HepG2 (cell line): ENCODE measurements around the gene CSNK1D. TPM values are rescaled to one million over a fixed set of nuclear protein-coding genes. Genes with fewer than 3 reads are reported as not detected.

Experiments used
- ATAC-seq: fragments of 200-7000 bp; cut with Tn5 transposase; 3 replicates; pipeline ENCODE4 v1.9.1; 2020; ENCODE audit warnings: mild to moderate bottlenecking, moderate library complexity
- BruUV-seq: library from RNA; stranded (reverse); fragments of 400-500 nt; replicated peaks from 2 replicates; lab custom pipeline; 2021; lab: Mats Ljungman, UMichigan
- CTCF ChIA-PET: fragments of 300-600 bp; formaldehyde crosslinking; extraction: SDS; loops from one replicate; lab custom pipeline; 2021; ENCODE audit warnings: low total read pairs, inconsistent platforms, low intra/inter-chr PET ratio; lab: Yijun Ruan, JAX
- POLR2A ChIA-PET: fragments of 350-600 bp; sonication (Branson Sonifier 250); formaldehyde crosslinking; loops from one replicate; lab custom pipeline; 2020; ENCODE audit warnings: antibody characterized with exemption, inconsistent platforms; lab: Yijun Ruan, JAX
- DNase-seq: peaks from one replicate; pipeline ENCODE4 v3.0.0-alpha.2; 2015; ENCODE audit warnings: low spot score
- FAIRE-seq: peaks from 3 replicates; lab custom pipeline; 2011; peaks lifted over from hg19 to GRCh38; lab: Jason Lieb, UNC
- H2AFZ ChIP-seq: one replicate; pipeline ENCODE4 v1.6.1; 2011; ENCODE audit warnings: low read length, inconsistent platforms
- H3K27ac ChIP-seq: fragments of 300-600 bp; 3 replicates; pipeline ENCODE4 v1.8.0; 2011; ENCODE audit warnings: mixed run types, mild to moderate bottlenecking, mixed read lengths, low read length, inconsistent platforms; ENCODE audit not compliant: insufficient read depth; ENCODE audit errors: extremely low read length
- H3K27me3 ChIP-seq, 2 experiments: fragments of 200-600 bp in 1 of 2; 2 replicates in 1 of 2; 3 replicates in 1 of 2; pipeline versions ENCODE4 v1.6.0 to v1.8.0; 2011; ENCODE audit warnings: low read length in 2 of 2, mild to moderate bottlenecking in 2 of 2, moderate library complexity in 2 of 2, inconsistent platforms in 1 of 2; ENCODE audit not compliant: insufficient read depth in 2 of 2, control insufficient read depth in 1 of 2
- H3K36me3 ChIP-seq, 2 experiments: fragments of 200-600 bp in 1 of 2; replicated peaks in 1 of 2; 2 replicates in 1 of 2; 3 replicates in 1 of 2; pipeline versions ENCODE4 v1.5.1 to v1.8.0; 2011; ENCODE audit warnings: low read length in 2 of 2, inconsistent platforms in 1 of 2; ENCODE audit not compliant: insufficient read depth in 2 of 2, control insufficient read depth in 1 of 2
- H3K4me1 ChIP-seq: 2 replicates; pipeline ENCODE4 v1.5.1; 2012; ENCODE audit warnings: low read length, inconsistent platforms; ENCODE audit not compliant: insufficient read depth
- H3K4me2 ChIP-seq: 2 replicates; pipeline ENCODE4 v1.6.0; 2011; ENCODE audit warnings: low read depth, low read length, inconsistent platforms
- H3K4me3 ChIP-seq, 3 experiments: fragments of 200-600 bp in 1 of 3; sonication (generic), shearing (Covaris generic) in 1 of 3; replicated peaks in 1 of 3; 2 replicates each; pipeline ENCODE4 v1.5.1; 2011 to 2016; ENCODE audit warnings: low read length in 3 of 3, inconsistent platforms in 2 of 3, low read depth in 2 of 3, mild to moderate bottlenecking in 2 of 3, control low read depth in 1 of 3, mixed read lengths in 1 of 3; ENCODE audit not compliant: insufficient read depth in 1 of 3
- H3K79me2 ChIP-seq: one replicate; pipeline ENCODE4 v1.6.1; 2011; ENCODE audit warnings: low read length, inconsistent platforms; ENCODE audit not compliant: insufficient read depth
- H3K9ac ChIP-seq: 2 replicates; pipeline ENCODE4 v1.6.0; 2011; ENCODE audit warnings: mild to moderate bottlenecking, low read depth, low read length, inconsistent platforms; ENCODE audit not compliant: insufficient read depth
- H3K9me3 ChIP-seq: 2 replicates; pipeline ENCODE4 v1.5.1; 2012; ENCODE audit warnings: mild to moderate bottlenecking, low read length
- H4K20me1 ChIP-seq: 2 replicates; pipeline ENCODE4 v1.6.0; 2011; ENCODE audit warnings: inconsistent platforms, mild to moderate bottlenecking, low read length, moderate library complexity; ENCODE audit not compliant: insufficient read depth
- BCL6 ChIP-seq: IDR thresholded peaks from 2 replicates; pipeline ENCODE4 v1.6.1; 2016; ENCODE audit warnings: missing genetic modification reagents, missing compliant biosample characterization
- CAMTA2 ChIP-seq: sonication (generic); formaldehyde crosslinking; IDR thresholded peaks from 2 replicates; pipeline ENCODE4 v1.4.0; 2020; ENCODE audit warnings: mild to moderate bottlenecking, missing genetic modification reagents, borderline replicate concordance
- MBD4 ChIP-seq: IDR thresholded peaks from 2 replicates; pipeline ENCODE4 v1.6.1; 2012; ENCODE audit warnings: low read length, inconsistent platforms, borderline replicate concordance
- MIER2 ChIP-seq: IDR thresholded peaks from 2 replicates; pipeline ENCODE4 v1.6.1; 2016; ENCODE audit warnings: missing biosample characterization, missing genetic modification reagents
- NFYC ChIP-seq: IDR thresholded peaks from 2 replicates; pipeline ENCODE4 v1.6.1; 2016; ENCODE audit warnings: missing genetic modification reagents, missing compliant biosample characterization
- TCF12 ChIP-seq, 2 experiments: fragments of 450-650 bp in 1 of 2; sonication (generic) in 1 of 2; formaldehyde crosslinking in 1 of 2; IDR thresholded peaks; 2 replicates each; pipeline versions ENCODE4 v1.6.1 to v1.8.0; 2017 to 2022; ENCODE audit warnings: antibody characterized with exemption in 1 of 2, mild to moderate bottlenecking in 1 of 2, missing genetic modification reagents in 1 of 2, moderate library complexity in 1 of 2
- ZFP36 ChIP-seq: fragments of 150-350 bp; IDR thresholded peaks from 2 replicates; pipeline ENCODE4 v1.6.1; 2018; ENCODE audit warnings: borderline replicate concordance, low read length, low read depth; ENCODE audit not compliant: partially characterized antibody
- ZNF30 ChIP-seq: sonication (generic); formaldehyde crosslinking; IDR thresholded peaks from 2 replicates; pipeline ENCODE4 v1.5.0; 2020; ENCODE audit warnings: mild to moderate bottlenecking, missing genetic modification reagents
- ZNF878 ChIP-seq: sonication (generic); formaldehyde crosslinking; IDR thresholded peaks from 2 replicates; pipeline ENCODE4 v1.8.1; 2023; ENCODE audit warnings: mild to moderate bottlenecking, missing genetic modification reagents, moderate library complexity
- ZSCAN31 ChIP-seq: sonication (generic); formaldehyde crosslinking; IDR thresholded peaks from 2 replicates; pipeline ENCODE4 v1.5.0; 2020; ENCODE audit warnings: low read depth, mild to moderate bottlenecking, missing genetic modification reagents
- WGBS: methylation state at CpG from one replicate; pipeline ENCODE4 v1.1.6; 2017; ENCODE audit warnings: low lambda C conversion rate; 5-methylcytosine and 5-hydroxymethylcytosine counted together
- in situ Hi-C: cut with HindIII; loops from 2 replicates; pipeline ENCODE4 v1.10.0; 2017; ENCODE audit warnings: low pct_unique_long_range_greater_than_20kb; ENCODE audit not compliant: extremely low pct_ligation_motif_present
- intact Hi-C: fragments of 100-400 bp; cut with micrococcal nuclease; formaldehyde crosslinking; loops from one replicate; pipeline ENCODE4 v1.10.0; 2022; ENCODE audit not compliant: unreplicated experiment
- polyA plus RNA-seq, 8 experiments: library from polyadenylated mRNA; depleted of rRNA in 3 of 8; stranded (reverse) in 7 of 8; unstranded in 1 of 8; fragments of >200 nt; fragmentation: Illumina TruSeq in 4 of 8; extraction: Trizol in 4 of 8; gene quantifications; 2 replicates each; pipeline versions ENCODE4 v1.2.1 to v1.2.3, GENCODE V29; 2011 to 2016; ENCODE audit warnings: low read depth in 4 of 8, missing spikeins in 1 of 8, mixed read lengths in 1 of 8; ENCODE audit not compliant: insufficient read depth in 1 of 8
- total RNA-seq, 5 experiments: library from RNA; depleted of rRNA; stranded (reverse); fragments of >200 nt; fragmentation: Illumina TruSeq; extraction: Trizol; gene quantifications; 2 replicates each; pipeline ENCODE4 v1.2.3, GENCODE V29; 2016; ENCODE audit warnings: low read depth in 1 of 5
- TF ChIP-seq, protein P1 (sequence below): sonication (generic); formaldehyde crosslinking; IDR thresholded peaks from one replicate; pipeline ENCODE4 v1.5.1; 2020; ENCODE audit warnings: mild to moderate bottlenecking, missing genetic modification reagents; ENCODE audit errors: not compliant biosample characterization
- TF ChIP-seq, protein P2 (sequence below): sonication (generic); formaldehyde crosslinking; IDR thresholded peaks from 2 replicates; pipeline ENCODE4 v1.8.0; 2023; ENCODE audit warnings: mild to moderate bottlenecking, missing genetic modification reagents

Gene CSNK1D
- total and polyA plus RNA-seq, 2 of the 13 experiments (the other 11 are each of a cell fraction or from before 2014, with no cell fraction given) = 31.5 to 128 TPM

DNA sequence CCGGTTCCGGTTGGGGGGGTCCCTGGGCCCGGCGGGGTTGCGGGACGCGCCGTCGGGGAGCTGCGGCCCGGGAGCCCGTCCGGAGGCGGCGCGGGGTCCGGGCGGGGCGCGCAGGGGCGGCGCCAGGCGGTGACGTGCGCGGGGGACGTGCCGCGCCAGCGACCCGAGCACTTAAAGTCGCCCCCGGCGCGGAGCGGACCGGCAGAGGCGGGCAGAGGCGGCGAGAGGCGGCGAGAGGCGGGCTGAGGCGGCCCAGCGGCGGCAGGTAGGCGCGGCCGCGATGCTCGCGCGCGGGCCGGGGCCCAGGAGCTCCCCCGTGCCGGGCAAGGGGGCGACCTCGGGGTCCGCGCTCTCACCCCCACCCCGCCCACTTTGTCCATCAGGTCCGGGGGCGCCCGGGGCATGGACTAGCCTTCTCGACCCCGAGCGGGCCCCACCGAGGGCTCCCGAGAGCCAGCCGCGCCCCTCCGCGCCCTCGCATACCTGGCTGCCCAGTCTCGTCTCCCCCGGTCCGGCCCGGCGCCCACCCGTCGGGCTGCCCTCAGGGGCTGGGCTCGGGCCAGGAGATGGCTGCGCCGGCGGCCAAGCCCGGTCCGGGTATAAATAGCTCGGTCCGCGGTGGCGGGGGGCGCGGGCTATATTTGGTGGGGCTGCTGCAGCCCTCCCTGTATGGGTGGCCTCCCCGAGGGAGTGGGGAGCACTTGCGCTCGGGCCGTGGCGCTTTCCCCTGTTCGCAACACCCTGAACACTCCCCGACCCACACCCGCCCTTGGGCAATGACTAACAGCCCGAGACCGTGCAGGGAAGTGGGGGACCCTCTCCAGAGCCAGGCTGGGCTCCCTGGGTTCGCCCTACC lies 44.4 kb downstream of the CSNK1D start, which contains the start of gene SLC16A3 (continued):
- TF ChIP-seq MBD4 (no peak), ZNF878 (CRISPR knock-in tag) (no peak), ZFP36 (no peak), CAMTA2 (CRISPR knock-in tag) (no peak), NFYC (no peak), MIER2 (CRISPR knock-in tag) (no peak), BCL6 (CRISPR knock-in tag) (no peak), TCF12 (IDR thresholded peaks at IDR 0.05) (no peak), TCF12 (CRISPR knock-in tag; IDR thresholded peaks at IDR 0.05) (no peak; the same call in 1 of the 2 replicates), ZSCAN31 (CRISPR knock-in tag) (no peak)
- TF ChIP-seq, all 625 proteins: peak for 154

DNA sequence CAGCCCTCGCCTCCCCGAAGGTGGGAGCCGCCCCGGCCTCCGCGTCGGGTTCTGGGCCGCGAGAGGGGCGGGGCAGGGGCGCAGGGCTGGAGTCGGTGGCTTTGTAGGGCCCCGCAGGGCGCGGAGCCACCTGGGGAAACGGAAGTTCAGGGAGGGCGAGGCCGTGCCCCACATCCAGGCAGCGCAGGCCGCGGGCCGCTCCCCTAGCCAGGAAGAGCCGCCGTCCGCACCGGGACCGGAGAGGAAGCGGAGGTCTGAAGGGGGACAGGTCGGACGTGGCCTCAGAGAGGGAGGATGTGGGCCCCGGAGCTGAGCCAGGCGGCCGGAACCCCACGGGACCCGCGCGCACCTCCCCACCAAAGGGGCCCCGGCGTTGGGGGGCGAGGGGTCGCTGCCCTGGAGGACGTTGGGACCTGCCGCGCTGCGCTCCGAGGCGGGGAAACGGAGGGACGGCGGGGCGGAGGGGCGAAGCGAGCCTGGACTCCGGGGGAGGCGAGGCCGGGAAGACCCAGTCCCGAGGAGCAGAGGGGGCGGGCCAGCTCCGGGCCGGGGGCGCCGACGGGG lies 45.1 kb downstream of the CSNK1D start:
- CTCF ChIA-PET = no interaction called here
- Histone ChIP-seq H3K4me2 (peak overlapping the region; percentile 66), H3K27me3 (no peaks in the 10 kb centered on the region; a peak in 1 of 5 replicates), H3K79me2 (peaks cover 42% of the 10 kb centered on the region), H3K9me3 (no peaks in the 10 kb centered on the region), H3K4me3 (peak overlapping the region; percentile 47 to 99 (median 97)), H3K36me3 (peaks cover 4 to 6% of the 10 kb centered on the region in 2 experiments; a peak in 3 of 5 replicates), H3K4me1 (peaks cover 65% of the 10 kb centered on the region), H4K20me1 (peaks cover 38% of the 10 kb centered on the region), H3K9ac (peak overlapping the region; percentile 71), H3K27ac (peak overlapping the region; percentile 74), H2AFZ (no peak overlapping the region)
- ATAC-seq (no peak), FAIRE-seq (no peak), DNase-seq (no peak)
- POLR2A ChIA-PET = interaction anchor here (0.6 to 5.0 kb wide), 17 partner anchors 9 to 140 kb away, joined by 3 to 117 read pairs (median 6); partner anchors contain the start of genes CCDC57, CD7 and CSNK1D
- in situ Hi-C loops (no loop called here), intact Hi-C loops (no loop called here)
- BruUV-seq = no TSS peak
- 43% methylated on average over 58 of the region's 63 CpGs for WGBS
- TF ChIP-seq, protein P1, sequence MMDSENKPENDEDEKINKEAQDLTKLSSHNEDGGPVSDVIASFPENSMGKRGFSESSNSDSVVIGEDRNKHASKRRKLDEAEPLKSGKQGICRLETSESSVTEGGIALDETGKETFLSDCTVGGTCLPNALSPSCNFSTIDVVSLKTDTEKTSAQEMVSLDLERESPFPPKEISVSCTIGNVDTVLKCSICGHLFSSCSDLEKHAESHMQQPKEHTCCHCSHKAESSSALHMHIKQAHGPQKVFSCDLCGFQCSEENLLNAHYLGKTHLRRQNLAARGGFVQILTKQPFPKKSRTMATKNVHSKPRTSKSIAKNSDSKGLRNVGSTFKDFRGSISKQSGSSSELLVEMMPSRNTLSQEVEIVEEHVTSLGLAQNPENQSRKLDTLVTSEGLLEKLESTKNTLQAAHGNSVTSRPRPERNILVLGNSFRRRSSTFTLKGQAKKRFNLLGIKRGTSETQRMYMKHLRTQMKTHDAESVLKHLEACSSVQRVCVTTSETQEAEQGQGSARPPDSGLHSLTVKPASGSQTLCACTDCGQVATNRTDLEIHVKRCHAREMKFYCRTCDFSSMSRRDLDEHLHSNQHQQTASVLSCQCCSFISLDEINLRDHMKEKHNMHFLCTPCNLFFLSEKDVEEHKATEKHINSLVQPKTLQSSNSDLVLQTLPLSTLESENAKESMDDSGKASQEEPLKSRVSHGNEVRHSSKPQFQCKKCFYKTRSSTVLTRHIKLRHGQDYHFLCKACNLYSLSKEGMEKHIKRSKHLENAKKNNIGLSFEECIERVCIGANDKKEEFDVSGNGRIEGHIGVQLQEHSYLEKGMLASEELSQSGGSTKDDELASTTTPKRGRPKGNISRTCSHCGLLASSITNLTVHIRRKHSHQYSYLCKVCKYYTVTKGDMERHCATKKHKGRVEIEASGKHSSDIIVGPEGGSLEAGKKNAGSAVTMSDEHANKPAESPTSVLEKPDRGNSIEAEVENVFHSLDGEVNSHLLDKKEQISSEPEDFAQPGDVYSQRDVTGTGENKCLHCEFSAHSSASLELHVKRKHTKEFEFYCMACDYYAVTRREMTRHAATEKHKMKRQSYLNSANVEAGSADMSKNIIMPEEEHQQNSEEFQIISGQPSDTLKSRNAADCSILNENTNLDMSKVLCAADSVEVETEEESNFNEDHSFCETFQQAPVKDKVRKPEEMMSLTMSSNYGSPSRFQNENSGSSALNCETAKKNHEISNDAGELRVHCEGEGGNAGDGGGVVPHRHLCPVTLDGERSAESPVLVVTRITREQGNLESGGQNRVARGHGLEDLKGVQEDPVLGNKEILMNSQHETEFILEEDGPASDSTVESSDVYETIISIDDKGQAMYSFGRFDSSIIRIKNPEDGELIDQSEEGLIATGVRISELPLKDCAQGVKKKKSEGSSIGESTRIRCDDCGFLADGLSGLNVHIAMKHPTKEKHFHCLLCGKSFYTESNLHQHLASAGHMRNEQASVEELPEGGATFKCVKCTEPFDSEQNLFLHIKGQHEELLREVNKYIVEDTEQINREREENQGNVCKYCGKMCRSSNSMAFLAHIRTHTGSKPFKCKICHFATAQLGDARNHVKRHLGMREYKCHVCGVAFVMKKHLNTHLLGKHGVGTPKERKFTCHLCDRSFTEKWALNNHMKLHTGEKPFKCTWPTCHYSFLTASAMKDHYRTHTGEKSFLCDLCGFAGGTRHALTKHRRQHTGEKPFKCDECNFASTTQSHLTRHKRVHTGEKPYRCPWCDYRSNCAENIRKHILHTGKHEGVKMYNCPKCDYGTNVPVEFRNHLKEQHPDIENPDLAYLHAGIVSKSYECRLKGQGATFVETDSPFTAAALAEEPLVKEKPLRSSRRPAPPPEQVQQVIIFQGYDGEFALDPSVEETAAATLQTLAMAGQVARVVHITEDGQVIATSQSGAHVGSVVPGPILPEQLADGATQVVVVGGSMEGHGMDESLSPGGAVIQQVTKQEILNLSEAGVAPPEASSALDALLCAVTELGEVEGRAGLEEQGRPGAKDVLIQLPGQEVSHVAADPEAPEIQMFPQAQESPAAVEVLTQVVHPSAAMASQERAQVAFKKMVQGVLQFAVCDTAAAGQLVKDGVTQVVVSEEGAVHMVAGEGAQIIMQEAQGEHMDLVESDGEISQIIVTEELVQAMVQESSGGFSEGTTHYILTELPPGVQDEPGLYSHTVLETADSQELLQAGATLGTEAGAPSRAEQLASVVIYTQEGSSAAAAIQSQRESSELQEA (CRISPR knock-in tag) = no peak
- TF ChIP-seq, protein P2, sequence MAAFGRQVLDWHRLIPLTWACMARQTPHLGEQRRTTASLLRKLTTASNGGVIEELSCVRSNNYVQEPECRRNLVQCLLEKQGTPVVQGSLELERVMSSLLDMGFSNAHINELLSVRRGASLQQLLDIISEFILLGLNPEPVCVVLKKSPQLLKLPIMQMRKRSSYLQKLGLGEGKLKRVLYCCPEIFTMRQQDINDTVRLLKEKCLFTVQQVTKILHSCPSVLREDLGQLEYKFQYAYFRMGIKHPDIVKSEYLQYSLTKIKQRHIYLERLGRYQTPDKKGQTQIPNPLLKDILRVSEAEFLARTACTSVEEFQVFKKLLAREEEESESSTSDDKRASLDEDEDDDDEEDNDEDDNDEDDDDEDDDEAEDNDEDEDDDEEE (CRISPR knock-in tag) = peak; percentile 85
- no peak for TF ChIP-seq ZNF30 (CRISPR knock-in tag)
